HEK293 (cell line): ENCODE data around the gene MLLT3.

Experiments
- CTCF ChIA-PET: fragments of 350-600 bp; formaldehyde crosslinking; extraction: SDS; loops from one replicate; lab custom pipeline; 2021; ENCODE audit warnings: antibody characterized with exemption; lab: Yijun Ruan, JAX
- POLR2A ChIA-PET: fragments of 300-600 bp; formaldehyde crosslinking; extraction: SDS; loops from one replicate; lab custom pipeline; 2020; ENCODE audit warnings: antibody characterized with exemption, inconsistent platforms; lab: Yijun Ruan, JAX
- H3K27ac ChIP-seq: fragments of 200-500 bp; sonication (Bioruptor generic); 2 replicates; pipeline ENCODE4 v1.5.1; 2014; ENCODE audit warnings: low read depth, low read length, control low read depth, inconsistent platforms; ENCODE audit errors: extremely low read depth
- H3K36me3 ChIP-seq, 2 experiments: fragments of 200-500 bp in 1 of 2; sonication (Bioruptor generic) in 1 of 2; 1 replicate in 1 of 2; 2 replicates in 1 of 2; pipeline ENCODE4 v1.5.1; 2014 to 2017; ENCODE audit warnings: inconsistent platforms in 2 of 2, low read length in 2 of 2; ENCODE audit not compliant: control insufficient read depth in 2 of 2, insufficient read depth in 1 of 2
- H3K4me1 ChIP-seq: fragments of 200-500 bp; sonication (Bioruptor generic); 2 replicates; pipeline ENCODE4 v1.5.1; 2014; ENCODE audit warnings: mild to moderate bottlenecking, low read length, inconsistent platforms; ENCODE audit not compliant: control insufficient read depth, insufficient read depth
- H3K4me3 ChIP-seq: 2 replicates; pipeline ENCODE4 v1.5.1; 2011; ENCODE audit warnings: low read depth, mild to moderate bottlenecking, control low read depth, low read length, moderate library complexity
- H3K9me3 ChIP-seq: fragments of 200-500 bp; sonication (Bioruptor generic); 2 replicates; pipeline ENCODE4 v1.5.1; 2014; ENCODE audit warnings: low read depth, low read length, inconsistent platforms; ENCODE audit not compliant: control insufficient read depth, insufficient read depth
- FEZF1 ChIP-seq: fragments of 450-650 bp; formaldehyde crosslinking; IDR thresholded peaks from 2 replicates; pipeline ENCODE4 v1.5.1; 2016; ENCODE audit warnings: missing biosample characterization, missing genetic modification characterization
- GLI2 ChIP-seq: fragments of 450-650 bp; formaldehyde crosslinking; IDR thresholded peaks from 2 replicates; pipeline ENCODE4; 2017; ENCODE audit warnings: missing biosample characterization, missing genetic modification characterization, low read depth, borderline replicate concordance
- KLF1 ChIP-seq: fragments of 450-650 bp; formaldehyde crosslinking; IDR thresholded peaks from 2 replicates; pipeline ENCODE4 v1.5.1; 2016; ENCODE audit warnings: missing biosample characterization, missing genetic modification characterization
- KLF17 ChIP-seq: fragments of 450-650 bp; formaldehyde crosslinking; IDR thresholded peaks from 2 replicates; pipeline ENCODE4 v1.5.1; 2016; ENCODE audit warnings: missing biosample characterization, missing genetic modification characterization
- PRDM10 ChIP-seq: fragments of 450-650 bp; formaldehyde crosslinking; IDR thresholded peaks from 2 replicates; pipeline ENCODE4 v1.5.1; 2016; ENCODE audit warnings: missing biosample characterization, missing genetic modification characterization
- ZBTB48 ChIP-seq: fragments of 450-650 bp; formaldehyde crosslinking; IDR thresholded peaks from 2 replicates; pipeline ENCODE4 v1.5.1; 2016; ENCODE audit warnings: missing biosample characterization, missing genetic modification characterization
- ZFP69B ChIP-seq: fragments of 450-650 bp; formaldehyde crosslinking; IDR thresholded peaks from 2 replicates; pipeline ENCODE4 v1.5.1; 2016; ENCODE audit warnings: missing biosample characterization, missing genetic modification characterization
- ZNF121 ChIP-seq: fragments of 450-650 bp; formaldehyde crosslinking; IDR thresholded peaks from 2 replicates; pipeline ENCODE4 v1.5.1; 2016; ENCODE audit warnings: missing biosample characterization, missing genetic modification characterization
- ZNF23 ChIP-seq: fragments of 450-650 bp; formaldehyde crosslinking; IDR thresholded peaks from 2 replicates; pipeline ENCODE4 v1.5.1; 2016; ENCODE audit warnings: missing biosample characterization, missing genetic modification characterization, borderline replicate concordance
- ZNF549 ChIP-seq: fragments of 450-650 bp; IDR thresholded peaks from 2 replicates; pipeline ENCODE4 v1.5.1; 2018; ENCODE audit warnings: missing biosample characterization, missing genetic modification characterization, mild to moderate bottlenecking, inconsistent platforms, moderate library complexity
- ZNF585B ChIP-seq: fragments of 450-650 bp; formaldehyde crosslinking; IDR thresholded peaks from 2 replicates; pipeline ENCODE4 v1.5.1; 2016; ENCODE audit warnings: missing biosample characterization, missing genetic modification characterization
- ZNF596 ChIP-seq: fragments of 450-650 bp; IDR thresholded peaks from 2 replicates; pipeline ENCODE4 v1.5.0; 2018; ENCODE audit warnings: missing biosample characterization, mild to moderate bottlenecking, missing genetic modification characterization, moderate library complexity
- ZNF843 ChIP-seq: fragments of 450-650 bp; formaldehyde crosslinking; IDR thresholded peaks from 2 replicates; pipeline ENCODE4 v1.5.1; 2016; ENCODE audit warnings: missing biosample characterization, missing genetic modification characterization
- ZSCAN4 ChIP-seq: fragments of 450-650 bp; formaldehyde crosslinking; IDR thresholded peaks from 2 replicates; pipeline ENCODE4 v1.5.1; 2017; ENCODE audit warnings: missing biosample characterization, missing genetic modification characterization

Gene MLLT3

GRCh38 chr9:20643660-20644059 is 21.4 kb upstream of the MLLT3 start:
- Histone ChIP-seq H3K4me1 (peaks cover 6% of the 10 kb centered on the region; the same call in 1 of the 2 replicates), H3K27ac (no peak overlapping the region), H3K4me3 (no peak overlapping the region), H3K36me3 (no peaks in the 10 kb centered on the region), H3K9me3 (no peaks in the 10 kb centered on the region)
- POLR2A ChIA-PET: interaction anchor here (2.2 kb wide), 1 partner anchor 41 kb away, joined by 7 read pairs; the partner anchor contains the start of gene FOCAD
- CTCF ChIA-PET: no interaction called here
- 0 out of 2 replicates have a peak, but pooled peaks have one; percentile 19 for TF ChIP-seq PRDM10 (tag by site-specific recombination)
- no peak for TF ChIP-seq ZNF596 (tag by site-specific recombination)

- no peak for TF ChIP-seq FEZF1 (tag by site-specific recombination)
- no peak for TF ChIP-seq ZFP69B (tag by site-specific recombination)
- no peak for TF ChIP-seq ZNF549 (tag by site-specific recombination)
- no peak for TF ChIP-seq KLF17 (tag by site-specific recombination)
- TF ChIP-seq KLF1 (tag by site-specific recombination): no peak
- peak; percentile 86 for TF ChIP-seq ZSCAN4 (tag by site-specific recombination)
- peak; percentile 27; the same call in 1 of the 2 replicates for TF ChIP-seq ZBTB48
- TF ChIP-seq ZNF843 (tag by site-specific recombination): no peak
- no peak for TF ChIP-seq ZNF121 (tag by site-specific recombination)
- no peak for TF ChIP-seq ZNF23 (tag by site-specific recombination)
- TF ChIP-seq ZNF585B: no peak
- TF ChIP-seq GLI2 (tag by site-specific recombination): no peak
- POLR2A ChIA-PET: interaction anchor here (2.2 kb wide), 1 partner anchor 42 kb away, joined by 7 read pairs; the partner anchor contains the start of gene FOCAD
- Histone ChIP-seq H3K9me3 (no peaks in the 10 kb centered on the region), H3K4me1 (peaks cover 15% of the 10 kb centered on the region; the same call in 1 of the 2 replicates), H3K36me3 (no peaks in the 10 kb centered on the region), H3K4me3 (no peak overlapping the region), H3K27ac (no peak overlapping the region)
- CTCF ChIA-PET: interaction anchor here (5.5 kb wide), 1 partner anchor 17 kb away, joined by 29 read pairs; no protein-coding TSS in a partner anchor
Observed at GRCh38 chr9:20642045-20642444, 19.7 kb upstream of the MLLT3 start.
